Esophagus (tissue), 2 donors: ENCODE results near the gene EEF1G. TPM values are rescaled to one million over a fixed set of nuclear protein-coding genes. Genes with fewer than 3 reads are reported as not detected.

Source experiments
- H3K27ac ChIP-seq, 2 donors: one replicate each; pipeline ENCODE4 v1.5.1; 2013; ENCODE audit warnings: low read depth in 2 of 2, mild to moderate bottlenecking in 2 of 2, inconsistent platforms in 1 of 2, low read length in 1 of 2, moderate library complexity in 1 of 2
- H3K27me3 ChIP-seq, 2 donors: one replicate each; pipeline ENCODE4 v1.6.1; 2013; ENCODE audit warnings: low read length in 2 of 2, control low read depth in 1 of 2, mild to moderate bottlenecking in 1 of 2; ENCODE audit not compliant: insufficient read depth in 2 of 2, control insufficient read depth in 1 of 2
- H3K36me3 ChIP-seq, 2 donors: one replicate each; pipeline ENCODE4 v1.6.1; 2013; ENCODE audit warnings: low read length in 1 of 2; ENCODE audit not compliant: control insufficient read depth in 2 of 2, insufficient read depth in 2 of 2
- H3K4me1 ChIP-seq, 2 donors: one replicate each; pipeline ENCODE4 v1.6.1; 2013; ENCODE audit warnings: low read length in 1 of 2; ENCODE audit not compliant: control insufficient read depth in 2 of 2, insufficient read depth in 2 of 2
- H3K4me3 ChIP-seq, 2 donors: one replicate each; pipeline ENCODE4 v1.5.1; 2013; ENCODE audit warnings: low read length in 2 of 2, mild to moderate bottlenecking in 2 of 2, low read depth in 1 of 2, moderate library complexity in 1 of 2
- H3K9me3 ChIP-seq, 2 donors: one replicate each; pipeline ENCODE4 v1.6.1; 2013; ENCODE audit warnings: mild to moderate bottlenecking in 2 of 2, low read depth in 1 of 2, low read length in 1 of 2, moderate library complexity in 1 of 2; ENCODE audit not compliant: control insufficient read depth in 2 of 2, insufficient read depth in 1 of 2
- WGBS, 2 donors: extraction: QIAGEN DNeasy Blood & Tissue Kit; methylation state at CpG; one replicate each; pipeline ENCODE4 v1.1.7; 2013; 5-methylcytosine and 5-hydroxymethylcytosine counted together
- polyA plus RNA-seq, 2 donors: library from polyadenylated mRNA; stranded (reverse); fragments of 200-250 nt; gene quantifications; one replicate each; pipeline ENCODE4 v1.2.3, GENCODE V29; 2013
- donor health status: healthy with polysubstance abuse.
- donor health status: Bipolar disorder and iron deficiency.

EEF1G gene
- polyA plus RNA-seq, 2 donors = 884 to 1,495 TPM

DNA sequence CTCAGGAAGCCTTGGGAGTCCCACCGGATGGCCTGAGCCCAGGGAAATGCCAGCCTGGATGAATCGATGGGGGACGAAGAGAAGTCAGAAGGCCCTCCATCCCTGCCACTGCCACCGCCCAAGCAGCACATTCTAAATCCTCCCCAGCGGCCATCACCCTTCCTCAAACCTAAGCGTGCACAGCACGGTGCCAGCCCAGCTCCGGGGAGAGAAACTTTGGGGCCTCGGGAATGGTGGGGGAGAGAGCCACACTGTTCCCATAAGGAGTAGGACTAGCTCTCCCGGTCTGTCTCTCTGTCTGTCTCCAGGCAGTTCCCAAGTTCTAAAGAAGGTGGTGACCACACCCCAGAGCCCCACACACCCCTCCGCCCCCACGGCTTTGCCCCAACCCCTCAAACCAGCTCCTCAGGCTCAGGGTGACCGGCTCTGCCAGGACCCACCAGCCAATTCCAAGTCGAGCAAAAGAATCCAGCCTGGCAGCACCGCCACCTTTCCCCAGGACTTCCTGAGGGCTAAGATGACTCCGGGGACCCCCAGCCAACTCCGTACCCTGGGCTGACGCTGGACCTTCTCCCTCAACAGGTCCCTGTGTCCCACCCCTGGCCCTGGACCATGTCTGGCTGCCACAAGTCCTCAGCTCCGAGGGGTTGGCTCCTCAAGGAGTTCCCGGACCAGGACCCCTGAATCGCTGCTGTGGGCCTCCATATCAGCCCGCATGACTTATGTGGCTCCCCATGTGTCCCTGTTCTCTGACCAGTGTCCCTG, 29.8 kb downstream of the EEF1G start:
- H3K27me3 ChIP-seq = no peaks in the 10 kb centered on the region
- peaks cover 15 to 28% of the 10 kb centered on the region in 2 donors for H3K4me1 ChIP-seq
- 9 to 35% methylated on average over 22 of the region's 22 CpGs for WGBS, 2 donors
- no peaks in the 10 kb centered on the region for H3K9me3 ChIP-seq
- H3K4me3 ChIP-seq = peak overlapping the region; percentile 82 to 98
- peak overlapping the region; percentile 99 to 100 for H3K27ac ChIP-seq
- H3K36me3 ChIP-seq = peaks cover 0 to 12% of the 10 kb centered on the region in 2 donors

DNA sequence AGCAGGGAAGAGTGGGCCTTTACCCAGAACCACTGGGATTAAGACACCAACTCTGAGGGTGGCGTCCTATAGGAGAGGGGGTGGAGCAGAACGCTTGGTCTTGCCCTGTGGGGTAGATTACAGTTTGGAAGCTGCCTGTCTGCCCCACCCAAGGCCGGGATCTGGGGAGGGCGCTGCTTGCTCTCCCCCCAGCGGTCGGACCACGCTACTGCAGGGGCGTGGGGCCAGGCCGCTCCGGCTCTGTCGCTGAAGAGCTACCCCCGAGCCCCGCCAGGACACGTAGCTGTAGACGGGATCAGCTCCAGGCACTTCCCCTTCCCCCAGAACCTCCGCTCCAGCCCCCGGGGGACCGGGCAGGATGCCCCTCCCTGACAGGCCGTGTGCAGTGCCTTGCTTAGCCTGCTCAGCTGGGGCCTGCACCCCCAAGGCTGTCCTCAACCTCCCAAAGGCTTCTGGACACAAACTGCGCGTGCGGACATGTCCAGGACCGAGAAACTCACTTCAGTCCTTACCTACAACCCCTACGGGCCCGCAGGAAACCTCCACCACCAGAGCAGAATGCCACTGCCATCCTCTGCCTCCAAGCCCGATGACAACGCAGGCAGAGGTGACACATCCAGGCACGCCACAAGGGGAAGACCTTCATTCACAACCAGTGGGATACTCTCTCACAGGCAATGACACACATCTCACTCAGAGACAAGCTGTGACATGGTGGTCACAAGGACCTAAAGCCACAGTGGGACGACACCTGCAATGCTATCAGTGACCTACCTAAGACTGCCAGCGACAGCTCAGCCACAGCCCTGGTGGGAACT, 30.7 kb downstream of the EEF1G start:
- Histone ChIP-seq H3K36me3 (peaks cover 0 to 15% of the 10 kb centered on the region in 2 donors), H3K27me3 (no peaks in the 10 kb centered on the region), H3K9me3 (no peaks in the 10 kb centered on the region), H3K27ac (peak overlapping the region; percentile 99 to 100), H3K4me3 (peak overlapping the region; percentile 82 to 98), H3K4me1 (peaks cover 19 to 33% of the 10 kb centered on the region in 2 donors)
- 1 to 10% methylated on average over 25 to 30 of the region's 30 CpGs for WGBS, 2 donors

DNA sequence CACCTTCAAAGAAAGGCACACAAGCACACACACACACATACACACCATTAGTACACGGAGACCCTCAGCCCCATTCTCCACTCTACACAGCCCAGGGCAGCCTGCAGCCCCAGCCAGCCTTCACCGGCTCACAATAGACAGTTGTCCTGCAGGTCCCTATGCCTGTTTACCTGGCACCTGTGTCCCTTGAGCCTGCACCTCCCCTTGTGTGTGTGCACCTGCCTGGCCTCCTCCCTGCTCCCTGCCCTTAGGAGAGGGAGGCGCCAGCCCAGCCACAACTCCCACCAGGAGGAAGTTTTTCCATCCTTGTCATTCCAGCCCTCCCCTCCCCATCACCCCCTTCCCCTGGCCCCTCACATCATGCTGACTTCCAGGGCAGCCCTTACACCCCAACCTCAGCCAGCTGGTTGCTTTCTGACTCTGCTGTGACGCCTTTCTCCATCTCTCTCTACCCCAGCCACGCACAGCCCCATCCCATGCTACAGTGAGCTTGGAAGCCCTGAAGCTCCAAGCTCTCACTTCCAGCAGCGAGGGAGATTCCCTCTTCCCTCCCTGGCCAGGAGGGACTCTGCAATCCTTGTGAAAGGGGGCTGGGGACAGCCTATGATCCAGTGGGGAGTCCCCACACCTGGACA, 31.5 kb downstream of the EEF1G start:
- 19 to 44% methylated on average over 6 of the region's 6 CpGs for WGBS, 2 donors
- Histone ChIP-seq H3K4me1 (peaks cover 20 to 35% of the 10 kb centered on the region in 2 donors), H3K9me3 (no peaks in the 10 kb centered on the region), H3K4me3 (peak overlapping the region; percentile 82 to 98), H3K36me3 (peaks cover 0 to 15% of the 10 kb centered on the region in 2 donors), H3K27me3 (no peaks in the 10 kb centered on the region), H3K27ac (peak overlapping the region; percentile 99 to 100)

DNA sequence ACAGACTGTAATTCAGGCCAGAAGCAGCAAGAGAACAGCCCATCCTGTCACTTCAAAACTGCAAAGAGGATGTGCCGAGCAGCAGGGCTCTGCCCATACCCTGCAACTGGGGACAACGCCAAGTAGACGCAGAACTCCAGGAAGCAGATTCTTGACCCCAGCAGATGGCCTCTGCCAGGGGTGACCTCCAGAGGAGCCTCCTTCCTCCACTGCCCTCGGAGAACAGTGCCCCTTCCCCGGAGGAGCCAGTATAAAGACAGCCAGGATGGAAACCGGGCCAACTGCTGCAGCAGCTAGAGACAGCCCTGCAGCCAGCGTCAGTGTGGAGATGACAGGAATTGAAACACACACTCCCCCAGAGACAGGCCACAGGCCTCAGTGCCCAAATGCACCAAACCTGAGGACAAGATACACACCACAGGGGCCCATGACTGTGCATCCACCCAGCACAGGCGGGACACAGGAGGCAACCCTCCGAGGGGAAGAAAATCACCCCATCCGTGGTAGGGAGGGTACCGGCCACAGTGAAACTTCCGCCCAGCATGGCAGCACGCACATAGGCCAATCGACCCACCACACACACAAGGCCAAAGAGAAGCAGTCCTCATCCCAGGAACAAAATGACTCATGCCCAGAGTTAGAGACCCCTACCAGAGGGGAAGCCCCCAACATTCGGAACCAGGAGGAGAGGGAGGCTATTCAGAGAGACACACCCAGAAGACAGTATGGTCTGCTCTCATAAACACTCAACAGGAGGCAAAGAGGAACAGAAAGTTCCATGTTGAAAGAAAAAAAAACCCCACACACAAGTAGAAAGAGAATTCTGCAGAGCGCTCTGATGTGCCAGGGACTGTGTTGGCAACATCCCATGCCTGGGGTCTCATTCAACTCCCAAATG, 32.6 kb downstream of the EEF1G start:
- Histone ChIP-seq H3K27me3 (no peaks in the 10 kb centered on the region), H3K4me1 (peaks cover 20 to 35% of the 10 kb centered on the region in 2 donors), H3K4me3 (peak overlapping the region; percentile 32 to 82), H3K36me3 (peaks cover 0 to 20% of the 10 kb centered on the region in 2 donors), H3K27ac (peak overlapping the region; percentile 99 to 100), H3K9me3 (no peaks in the 10 kb centered on the region)
- 10 to 21% methylated on average over 16 of the region's 16 CpGs for WGBS, 2 donors

DNA sequence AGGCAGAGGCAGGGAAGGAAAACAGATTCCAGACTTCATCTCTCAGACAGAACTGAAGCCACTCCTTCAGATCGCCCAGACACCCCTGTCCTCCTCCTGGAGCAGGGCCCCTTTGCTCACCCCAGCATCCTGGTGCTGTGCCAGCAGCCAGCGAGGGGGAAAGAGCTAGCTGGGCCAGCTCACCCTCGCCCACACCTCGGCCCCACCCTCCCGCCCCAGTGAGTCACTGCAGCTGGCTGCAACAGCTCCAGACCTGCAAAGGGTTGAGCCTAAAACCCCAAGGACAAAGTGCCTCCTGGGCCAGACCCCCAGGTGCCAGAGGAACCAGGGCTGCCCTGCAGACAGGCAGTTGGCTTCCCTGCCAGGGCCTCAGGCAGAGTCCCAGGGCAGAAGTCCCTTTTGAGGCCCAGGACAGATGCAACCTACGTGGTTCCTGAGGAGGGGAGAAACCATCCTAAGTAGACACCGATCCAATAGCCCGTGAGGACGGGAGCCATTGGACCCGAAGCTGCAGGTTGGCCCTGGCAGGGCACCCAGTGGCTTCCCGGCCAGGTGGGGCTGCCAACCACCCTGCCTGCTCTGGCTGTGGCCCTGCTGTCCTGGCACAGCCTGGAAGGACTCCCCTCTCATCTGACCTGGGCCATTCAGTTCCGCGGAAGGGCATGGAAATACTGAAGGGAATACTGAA, 34.3 kb downstream of the EEF1G start:
- Histone ChIP-seq H3K36me3 (peaks cover 5 to 29% of the 10 kb centered on the region in 2 donors), H3K4me3 (peak overlapping the region; percentile 19 to 82), H3K4me1 (peaks cover 20 to 35% of the 10 kb centered on the region in 2 donors), H3K27me3 (no peaks in the 10 kb centered on the region), H3K27ac (peak overlapping the region; percentile 99 to 100), H3K9me3 (no peaks in the 10 kb centered on the region)
- 11 to 15% methylated on average over 13 of the region's 13 CpGs for WGBS, 2 donors

DNA sequence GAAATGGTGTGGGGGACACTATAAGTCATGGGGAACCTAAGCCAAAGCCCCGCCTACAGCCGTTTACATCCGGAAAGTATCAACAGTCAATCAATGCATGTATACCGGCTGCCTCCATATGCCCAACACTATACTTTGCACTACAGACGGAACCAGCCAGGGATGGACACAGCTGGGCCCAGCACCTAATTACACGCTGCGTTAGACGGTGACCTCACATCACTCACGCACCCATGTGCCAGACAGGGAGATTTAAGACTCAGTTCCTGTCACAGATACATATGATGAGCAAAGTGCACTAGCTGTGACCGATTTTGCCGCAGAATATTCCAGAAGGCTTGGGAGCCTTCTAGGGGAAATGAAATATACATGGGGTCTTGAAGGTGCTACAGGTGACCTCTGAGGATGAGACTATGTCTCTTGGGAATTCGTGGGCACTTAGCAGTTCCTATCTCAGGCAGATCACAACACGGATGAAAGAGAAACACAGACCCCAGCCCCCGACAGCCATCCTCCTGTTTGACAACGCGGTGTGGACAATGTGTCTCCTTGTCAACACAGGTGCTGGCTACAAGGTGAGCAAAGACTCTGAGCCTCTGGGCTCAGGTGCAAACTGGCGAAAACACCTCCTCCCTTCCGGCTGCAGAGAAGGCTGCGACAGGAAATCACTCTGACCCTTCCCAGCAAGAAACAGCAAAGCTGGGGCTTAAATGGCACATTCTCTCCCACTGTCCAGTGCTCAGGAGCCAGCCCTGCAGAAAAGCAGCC, 35.0 kb downstream of the EEF1G start:
- H3K4me3 ChIP-seq = peak overlapping the region; percentile 25 to 82
- peak overlapping the region; percentile 93 to 99 for H3K27ac ChIP-seq
- H3K36me3 ChIP-seq = peaks cover 10 to 36% of the 10 kb centered on the region in 2 donors
- WGBS, 2 donors = 35 to 49% methylated on average over 19 of the region's 19 CpGs
- peaks cover 20 to 35% of the 10 kb centered on the region in 2 donors for H3K4me1 ChIP-seq
- no peaks in the 10 kb centered on the region for H3K27me3 ChIP-seq
- H3K9me3 ChIP-seq = no peaks in the 10 kb centered on the region

DNA sequence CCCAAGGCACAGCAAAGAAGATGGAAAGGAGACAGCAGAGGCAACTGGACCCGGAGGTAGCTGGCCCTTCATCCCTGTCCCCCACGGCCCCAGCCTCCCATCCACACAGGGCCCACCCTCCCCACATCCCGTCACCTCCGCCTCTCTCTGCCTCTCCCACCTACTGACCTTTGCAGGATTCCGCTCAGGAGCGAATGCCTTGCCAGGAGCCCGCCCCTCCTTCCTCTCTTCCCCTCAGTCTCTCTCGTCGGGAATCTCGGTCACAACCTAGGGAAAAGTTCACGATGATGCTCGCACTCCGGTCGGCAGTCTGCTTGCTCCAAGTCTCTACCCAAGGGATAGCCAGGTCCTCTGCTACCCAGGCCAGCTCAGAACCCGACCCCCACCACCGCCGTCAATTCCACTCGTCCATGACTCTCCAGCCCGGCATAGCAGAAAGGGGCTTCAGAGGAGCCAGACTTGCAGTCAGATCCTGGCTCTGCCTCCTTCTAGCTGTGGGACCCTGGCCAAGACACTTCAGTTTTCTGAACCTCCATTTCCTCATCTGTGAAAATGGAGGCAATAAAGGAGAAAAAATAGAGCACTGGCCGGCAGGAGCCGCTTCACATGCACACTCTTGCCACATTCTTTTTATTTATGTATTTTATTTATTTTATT, 37.3 kb downstream of the EEF1G start:
- H3K4me3 ChIP-seq = no peak overlapping the region
- H3K27ac ChIP-seq = peak overlapping the region in 1 of 2 donors; percentile 74
- no peaks in the 10 kb centered on the region for H3K27me3 ChIP-seq
- H3K36me3 ChIP-seq = peaks cover 26 to 52% of the 10 kb centered on the region in 2 donors
- 49 to 56% methylated on average over 20 to 21 of the region's 21 CpGs for WGBS, 2 donors
- H3K9me3 ChIP-seq = no peaks in the 10 kb centered on the region
- H3K4me1 ChIP-seq = peaks cover 17 to 27% of the 10 kb centered on the region in 2 donors

DNA sequence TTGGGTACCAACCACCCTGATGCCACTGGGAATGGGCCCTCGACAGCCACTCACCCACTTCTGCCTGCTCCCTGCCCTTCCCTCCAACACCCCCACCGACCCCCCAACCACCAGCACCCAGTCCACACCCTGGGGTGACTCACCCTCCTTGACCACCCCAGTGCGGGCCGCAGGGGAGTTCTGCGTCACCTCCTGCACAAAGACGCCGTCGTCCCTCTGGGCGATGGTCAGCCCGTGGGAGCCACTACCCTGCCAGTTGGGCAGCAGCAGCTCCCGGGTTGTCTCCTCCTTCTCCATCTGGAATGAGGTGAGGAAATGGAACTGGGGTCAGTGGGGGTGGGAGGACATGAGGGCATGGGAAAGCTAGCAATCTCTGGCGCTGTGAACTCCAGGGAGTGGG, 37.9 kb downstream of the EEF1G start:
- peaks cover 27 to 54% of the 10 kb centered on the region in 2 donors for H3K36me3 ChIP-seq
- no peak overlapping the region for H3K4me3 ChIP-seq
- peaks cover 17 to 22% of the 10 kb centered on the region in 2 donors for H3K4me1 ChIP-seq
- 67 to 74% methylated on average over 12 of the region's 12 CpGs for WGBS, 2 donors
- no peaks in the 10 kb centered on the region for H3K9me3 ChIP-seq
- H3K27me3 ChIP-seq = no peaks in the 10 kb centered on the region
- peak overlapping the region in 1 of 2 donors; percentile 74 for H3K27ac ChIP-seq
